ENCODE data around the gene PPP6R3.
"Not testable (repeated sequence)": the region's sequence is repeated elsewhere in the genome, so short reads cannot be mapped to it uniquely, and the experiment has no call there.

Gene PPP6R3

GRCh38 chr11:68531129-68531693, 70.7 kb downstream of the PPP6R3 start:
- DNase-seq = no peak

GRCh38 chr11:68532727-68533369, 72.3 kb downstream of the PPP6R3 start:
- no peak for DNase-seq

- DNase-seq = no peak
Measured at GRCh38 chr11:68533945-68534344, 73.4 kb downstream of the PPP6R3 start.

GRCh38 chr11:68535098-68535497, 74.5 kb downstream of the PPP6R3 start:
- no peak for DNase-seq

- no peak for DNase-seq
Measured at GRCh38 chr11:68536706-68537105, 76.2 kb downstream of the PPP6R3 start.

- no peak for DNase-seq
Measured at GRCh38 chr11:68538025-68538424, 77.5 kb downstream of the PPP6R3 start.

- DNase-seq = no peak
Measured at GRCh38 chr11:68539395-68539794, 78.8 kb downstream of the PPP6R3 start.

- DNase-seq = not testable (repeated sequence)
Measured at GRCh38 chr11:68540504-68540903, 80.0 kb downstream of the PPP6R3 start.

GRCh38 chr11:68541116-68541515, 80.6 kb downstream of the PPP6R3 start:
- DNase-seq = no peak

- no peak for DNase-seq
Measured at GRCh38 chr11:68541991-68542390, 81.4 kb downstream of the PPP6R3 start.

- DNase-seq = no peak
Measured at GRCh38 chr11:68542617-68543016, 82.1 kb downstream of the PPP6R3 start.

GRCh38 chr11:68543594-68543993, 83.0 kb downstream of the PPP6R3 start:
- no peak for DNase-seq

GRCh38 chr11:68545347-68545746, 84.8 kb downstream of the PPP6R3 start:
- DNase-seq = no peak

GRCh38 chr11:68545796-68546195, 85.2 kb downstream of the PPP6R3 start:
- DNase-seq = peak; percentile 22

- no peak for DNase-seq
Measured at GRCh38 chr11:68546555-68546954, 86.0 kb downstream of the PPP6R3 start.

GRCh38 chr11:68549789-68550484, 89.4 kb downstream of the PPP6R3 start:
- DNase-seq = no peak

GRCh38 chr11:68550485-68550817, 89.9 kb downstream of the PPP6R3 start:
- DNase-seq = no peak

GRCh38 chr11:68551223-68551622, 90.7 kb downstream of the PPP6R3 start:
- DNase-seq = no peak

GRCh38 chr11:68551777-68552176, 91.2 kb downstream of the PPP6R3 start:
- no peak for DNase-seq

GRCh38 chr11:68552542-68552941, 92.0 kb downstream of the PPP6R3 start:
- no peak for DNase-seq

- DNase-seq = no peak
Measured at GRCh38 chr11:68560216-68560615, 99.7 kb downstream of the PPP6R3 start.

GRCh38 chr11:68563454-68563853, 102.9 kb downstream of the PPP6R3 start:
- no peak for DNase-seq

- no peak for DNase-seq
Measured at GRCh38 chr11:68564261-68564660, 103.7 kb downstream of the PPP6R3 start.

GRCh38 chr11:68565768-68566167, 105.2 kb downstream of the PPP6R3 start:
- no peak for DNase-seq

GRCh38 chr11:68567553-68567952, 107.0 kb downstream of the PPP6R3 start:
- no peak for DNase-seq
